B cell (primary cell): ENCODE measurements around the gene CTIF.

ENCODE experiments used
- CTCF ChIP-seq: fragments of 200-600 bp; IDR thresholded peaks from one replicate; pipeline ENCODE4 v1.8.0; 2022; ENCODE audit warnings: antibody characterized with exemption, mild to moderate bottlenecking
- EZH2 ChIP-seq: IDR thresholded peaks from 2 replicates; pipeline ENCODE4 v1.6.1; 2012; ENCODE audit warnings: borderline replicate concordance, low read depth, mild to moderate bottlenecking, moderate library complexity, low read length; ENCODE audit not compliant: insufficient read depth, poor library complexity, severe bottlenecking

- TF ChIP-seq CTCF (no peak), EZH2 (no peak)
Observed at GRCh38 chr18:48558248-48558647, 19.4 kb downstream of the CTIF start.
